GM19023 (cell line): ENCODE measurements around the gene SPARC.
A peak's percentile ranks its signal among the peaks of the same experiment; 100 is the strongest.
"Not testable (repeated sequence)": the region's sequence is repeated elsewhere in the genome, so short reads cannot be mapped to it uniquely, and the experiment has no call there.

Source experiments
- ATAC-seq: cut with Tn5 transposase; IDR thresholded peaks from one replicate; pipeline ENCODE4 v1.9.1; 2021; ENCODE audit warnings: mild to moderate bottlenecking, moderate library complexity; ENCODE audit not compliant: unreplicated experiment

The SPARC gene

GRCh38 chr5:151700820-151701219 is 14.1 kb upstream of the SPARC start:
- peak; percentile 51 for ATAC-seq

GRCh38 chr5:151700296-151700695 is 13.6 kb upstream of the SPARC start:
- ATAC-seq, result no peak

- no peak for ATAC-seq
These were observed 12.6 kb upstream of the SPARC start for GRCh38 chr5:151699071-151699901.

- not testable (repeated sequence) for ATAC-seq
These were observed 11.4 kb upstream of the SPARC start for GRCh38 chr5:151698081-151698480.

- ATAC-seq, result no peak
These were observed 10.7 kb upstream of the SPARC start for GRCh38 chr5:151697452-151697851.

- no peak for ATAC-seq
These were observed 9.9 kb upstream of the SPARC start for GRCh38 chr5:151696470-151697061.

- ATAC-seq, result no peak
These were observed 8.7 kb upstream of the SPARC start for GRCh38 chr5:151695464-151695863.

- no peak for ATAC-seq
These were observed 7.3 kb upstream of the SPARC start for GRCh38 chr5:151694035-151694485.

- ATAC-seq, result no peak
These were observed 5.6 kb upstream of the SPARC start for GRCh38 chr5:151692312-151692711.

- ATAC-seq, result no peak
These were observed 5.0 kb upstream of the SPARC start for GRCh38 chr5:151691706-151692105.

GRCh38 chr5:151689591-151689990 is 2.9 kb upstream of the SPARC start:
- ATAC-seq, result not testable (repeated sequence)

- no peak for ATAC-seq
These were observed 1.7 kb upstream of the SPARC start for GRCh38 chr5:151688436-151688835.

- no peak for ATAC-seq
These were observed 704 bp downstream of the SPARC start for GRCh38 chr5:151685749-151686673.

- no peak for ATAC-seq
These were observed 1.9 kb downstream of the SPARC start for GRCh38 chr5:151684690-151685361.

- no peak for ATAC-seq
These were observed 2.6 kb downstream of the SPARC start for GRCh38 chr5:151683986-151684588.

GRCh38 chr5:151683444-151683843 is 3.3 kb downstream of the SPARC start:
- no peak for ATAC-seq

- no peak for ATAC-seq
These were observed 3.9 kb downstream of the SPARC start for GRCh38 chr5:151682751-151683331.

GRCh38 chr5:151682240-151682639 is 4.5 kb downstream of the SPARC start:
- ATAC-seq, result no peak

- ATAC-seq, result no peak
These were observed 5.7 kb downstream of the SPARC start for GRCh38 chr5:151680944-151681427.

- ATAC-seq, result not testable (repeated sequence)
These were observed 6.6 kb downstream of the SPARC start for GRCh38 chr5:151680156-151680505.
